ENCODE measurements around the gene DRC7.
"Not testable (repeated sequence)": the region's sequence is repeated elsewhere in the genome, so short reads cannot be mapped to it uniquely, and the experiment has no call there.

The DRC7 gene

GRCh38 chr16:57765160-57765728 lies 70.6 kb downstream of the DRC7 start:
- no peak for DNase-seq

- DNase-seq = no peak
Measured at GRCh38 chr16:57766714-57767348, 72.2 kb downstream of the DRC7 start.

- no peak for DNase-seq
Measured at GRCh38 chr16:57769541-57770145, 75.0 kb downstream of the DRC7 start.

GRCh38 chr16:57770361-57770760 lies 75.8 kb downstream of the DRC7 start:
- DNase-seq = no peak

- no peak for DNase-seq
Measured at GRCh38 chr16:57771141-57771785, 76.7 kb downstream of the DRC7 start.

- no peak for DNase-seq
Measured at GRCh38 chr16:57773019-57773418, 78.4 kb downstream of the DRC7 start.

GRCh38 chr16:57773655-57774295 lies 79.2 kb downstream of the DRC7 start:
- DNase-seq = no peak

GRCh38 chr16:57774705-57775285 lies 80.2 kb downstream of the DRC7 start:
- DNase-seq = no peak

GRCh38 chr16:57775661-57776469 lies 81.3 kb downstream of the DRC7 start:
- DNase-seq = no peak

- no peak for DNase-seq
Measured at GRCh38 chr16:57778658-57779057, 84.1 kb downstream of the DRC7 start.

GRCh38 chr16:57779836-57780235 lies 85.2 kb downstream of the DRC7 start:
- not testable (repeated sequence) for DNase-seq

- DNase-seq = no peak
Measured at GRCh38 chr16:57781349-57781740, 86.7 kb downstream of the DRC7 start.
